Endometrial microvascular endothelial cells (primary cell): Measurements from ENCODE around the gene ATP2B1. TPM values are rescaled to one million over a fixed set of nuclear protein-coding genes. Genes with fewer than 3 reads are reported as not detected.

ENCODE experiments used
- in situ Hi-C: cut with HindIII; loops from 2 replicates; pipeline ENCODE4 v1.10.0; 2017; ENCODE audit warnings: low sequenced_read_pairs, low pct_unique_long_range_greater_than_20kb; ENCODE audit errors: inconsistent ontology term
- total RNA-seq: library from RNA; depleted of rRNA; stranded (reverse); fragments of >200 nt; gene quantifications from one replicate; pipeline ENCODE4 v1.2.3, GENCODE V29; 2015; ENCODE audit errors: inconsistent ontology term

Gene ATP2B1
- total RNA-seq, 1 donor from 2014 or later: 60.2 TPM

- in situ Hi-C loops: no loop called here
These were observed 39.4 kb downstream of the ATP2B1 start for GRCh38 chr12:89669197-89669596.

DNA sequence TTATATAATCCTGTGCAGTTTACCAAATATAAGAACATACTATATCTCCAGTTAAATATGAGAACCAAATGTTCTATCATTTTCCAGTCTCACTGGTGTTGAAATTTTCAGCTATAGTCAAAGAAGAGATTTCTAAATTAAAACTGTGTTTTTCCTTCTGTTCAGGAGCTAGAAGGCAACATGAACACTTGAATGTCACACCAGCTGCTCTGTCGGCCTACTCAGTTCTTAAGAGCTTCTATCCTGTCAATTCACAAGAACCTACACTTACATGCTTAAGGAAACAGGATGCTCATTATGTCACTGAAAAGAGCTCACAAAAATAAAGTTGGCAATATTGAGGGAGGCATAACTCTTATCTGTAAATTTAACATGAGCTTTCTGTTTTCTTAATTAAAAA lies 43.1 kb downstream of the ATP2B1 start:
- in situ Hi-C loops: no loop called here

- in situ Hi-C loops: no loop called here
These were observed 44.2 kb downstream of the ATP2B1 start for GRCh38 chr12:89664441-89664840.

DNA sequence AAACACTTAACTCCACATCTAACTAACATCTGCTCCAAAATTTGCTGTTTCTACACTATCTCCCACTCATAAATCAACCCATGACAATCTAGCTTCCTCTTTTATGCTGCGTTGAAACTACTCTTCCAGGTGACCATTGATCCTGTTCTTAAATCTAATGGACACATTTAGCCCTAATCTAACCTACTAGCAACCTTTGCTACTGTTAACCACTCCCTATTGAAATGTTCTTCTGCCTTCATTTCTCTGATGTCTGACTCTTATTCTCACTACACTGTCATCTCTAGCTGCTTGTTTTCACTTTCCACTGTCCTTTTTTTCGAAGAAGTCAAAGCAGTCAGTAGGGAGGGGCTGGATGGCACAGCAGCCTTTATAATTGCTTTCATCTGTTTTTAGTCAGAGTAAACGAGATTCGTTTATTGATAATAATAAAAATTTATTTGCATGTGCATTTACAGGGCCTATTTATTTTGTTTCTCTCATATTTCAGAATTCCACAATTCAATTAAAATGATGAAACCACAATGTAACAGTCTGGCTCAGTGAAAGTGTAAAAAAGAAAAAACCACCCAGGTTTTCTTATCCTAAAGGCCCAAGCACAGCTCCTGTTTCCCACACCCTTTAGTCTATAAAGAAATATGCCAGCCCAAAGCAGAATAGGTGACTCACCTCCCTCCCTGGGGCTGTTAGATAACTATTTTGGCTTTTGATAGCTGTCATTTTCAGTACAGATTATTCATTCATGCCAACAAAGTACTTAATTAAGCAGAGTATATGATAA lies 44.9 kb downstream of the ATP2B1 start:
- in situ Hi-C loops: no loop called here

DNA sequence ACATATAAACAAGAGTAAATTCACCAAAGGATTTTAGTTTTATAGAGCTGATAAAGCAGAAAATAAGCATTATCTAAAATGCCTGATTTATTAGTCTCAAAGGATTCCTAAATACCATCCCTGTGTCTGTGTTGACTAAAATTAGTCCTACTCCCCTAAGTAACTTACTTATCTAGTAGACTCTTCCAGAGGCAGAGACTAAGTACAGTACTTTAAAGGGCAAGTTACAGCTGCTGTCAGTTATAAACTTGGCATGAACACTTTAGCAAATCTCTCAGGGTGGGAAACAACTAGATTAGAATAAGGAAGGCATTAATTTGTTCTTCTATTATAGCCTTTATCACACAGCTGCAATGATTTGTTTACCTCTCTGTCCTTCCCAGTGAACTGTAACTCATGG lies 46.0 kb downstream of the ATP2B1 start:
- in situ Hi-C loops: no loop called here

- in situ Hi-C loops: no loop called here
These were observed 46.8 kb downstream of the ATP2B1 start for GRCh38 chr12:89661706-89662330.

DNA sequence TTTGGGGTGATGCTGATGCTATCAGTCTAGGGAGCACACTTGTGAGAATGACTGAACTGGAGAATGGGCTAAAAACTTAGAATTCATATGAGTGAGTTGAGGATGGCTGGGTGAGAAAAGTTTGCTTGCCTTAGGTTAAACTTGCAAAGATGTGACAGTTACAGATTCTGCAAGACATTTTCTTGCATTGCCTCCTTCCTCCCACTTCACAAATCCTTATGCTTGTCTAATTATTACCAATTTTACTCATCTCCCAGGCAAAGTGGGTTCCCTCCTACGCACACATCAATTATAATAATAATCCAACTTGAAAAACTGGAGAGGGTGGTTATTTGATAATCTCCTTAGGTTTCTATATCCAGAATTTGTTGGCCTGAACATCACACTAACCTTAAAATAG lies 50.9 kb downstream of the ATP2B1 start:
- in situ Hi-C loops: no loop called here

- in situ Hi-C loops: no loop called here
These were observed 51.6 kb downstream of the ATP2B1 start for GRCh38 chr12:89657066-89657465.

GRCh38 chr12:89655841-89656240 lies 52.8 kb downstream of the ATP2B1 start:
- in situ Hi-C loops: no loop called here

GRCh38 chr12:89651192-89651591 lies 57.4 kb downstream of the ATP2B1 start:
- in situ Hi-C loops: no loop called here

DNA sequence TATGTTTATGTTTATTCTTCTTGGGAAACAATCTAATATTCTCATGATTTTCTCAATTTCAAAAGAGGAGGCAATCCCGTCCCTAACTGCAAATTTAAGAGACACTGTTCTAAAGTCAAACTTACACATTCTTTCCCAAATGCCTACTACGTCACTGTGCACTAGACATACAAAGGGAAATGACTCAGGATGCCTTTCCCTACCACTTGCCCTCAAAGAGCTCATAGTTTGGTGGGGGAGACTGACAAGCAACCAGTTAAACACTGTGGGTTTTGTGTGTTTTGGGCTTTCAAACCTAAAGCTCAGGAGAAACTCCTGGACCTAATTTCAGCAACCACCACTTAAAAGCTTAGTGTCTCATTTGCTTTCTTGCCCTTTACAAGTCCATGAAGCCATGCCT lies 58.4 kb downstream of the ATP2B1 start:
- in situ Hi-C loops: no loop called here

DNA sequence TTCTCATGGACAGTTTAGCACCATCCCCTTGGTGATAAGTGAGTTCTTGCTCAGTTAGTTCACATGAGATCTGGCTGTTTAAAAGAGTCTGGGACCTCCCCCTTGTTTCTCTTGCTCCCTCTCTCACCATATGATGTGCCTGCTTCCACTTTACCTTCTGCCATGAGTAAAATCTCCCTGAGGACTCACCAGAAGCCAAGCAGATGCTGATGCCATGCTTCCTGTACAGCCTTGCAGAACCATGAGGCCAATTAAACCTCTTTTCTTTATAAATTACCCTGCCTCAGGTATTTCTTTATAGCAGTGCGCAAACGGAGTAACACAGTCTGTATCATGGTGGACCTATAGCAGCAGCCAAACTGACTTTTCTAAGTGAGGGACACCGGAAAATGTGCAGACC lies 58.8 kb downstream of the ATP2B1 start:
- in situ Hi-C loops: no loop called here

GRCh38 chr12:89649139-89649538 lies 59.5 kb downstream of the ATP2B1 start:
- in situ Hi-C loops: no loop called here

DNA sequence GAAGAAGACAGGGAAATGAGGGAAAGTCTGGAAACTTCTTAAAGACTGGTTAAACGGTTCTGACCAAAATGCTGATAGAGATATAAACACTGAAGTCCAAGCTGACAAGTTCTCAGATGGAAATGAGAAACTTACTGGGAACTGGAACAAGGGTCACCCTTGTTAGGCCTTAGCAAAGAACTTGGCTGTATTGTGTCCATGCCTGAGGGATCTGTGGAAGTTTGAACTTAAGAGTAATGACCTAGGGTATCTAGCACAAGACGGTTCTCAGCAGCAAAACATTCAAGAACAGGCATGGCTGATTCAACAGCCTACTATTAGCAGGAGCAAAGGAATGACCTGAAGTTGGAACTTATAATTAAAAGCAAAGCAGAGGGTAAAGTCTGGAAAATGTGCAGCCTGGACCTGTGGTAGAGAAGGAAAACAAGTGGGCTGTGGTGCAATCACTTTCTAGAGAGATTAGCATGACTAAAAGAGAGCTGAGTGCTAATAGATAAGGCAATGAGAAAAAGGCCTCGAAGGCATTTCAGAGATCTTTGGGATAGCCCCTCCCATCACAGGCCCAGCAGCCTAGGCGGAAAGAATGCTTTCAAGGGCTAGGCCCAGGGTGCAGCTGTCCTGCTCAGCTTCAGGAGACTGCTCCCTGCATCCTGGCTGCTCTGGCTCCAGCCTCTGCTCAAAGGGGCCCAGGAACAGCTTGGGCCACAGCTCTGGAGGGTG lies 60.3 kb downstream of the ATP2B1 start:
- in situ Hi-C loops: no loop called here

- in situ Hi-C loops: no loop called here
These were observed 63.2 kb downstream of the ATP2B1 start for GRCh38 chr12:89645434-89645833.

DNA sequence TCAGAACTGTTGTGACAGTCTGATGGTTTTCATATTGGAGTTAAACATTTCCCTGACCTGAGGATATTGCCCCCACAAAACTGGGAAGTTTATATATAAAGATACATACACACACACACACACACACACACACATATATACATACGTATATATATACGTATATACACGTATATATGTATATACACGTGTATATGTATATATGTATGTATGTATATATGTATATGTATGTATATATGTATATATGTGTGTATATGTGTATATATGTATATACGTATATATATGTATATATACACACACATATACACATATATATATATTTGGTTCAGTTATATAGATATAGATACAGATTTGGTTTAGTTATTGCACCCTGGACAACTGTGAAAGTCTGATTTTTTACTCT lies 65.7 kb downstream of the ATP2B1 start:
- in situ Hi-C loops: no loop called here

- in situ Hi-C loops: no loop called here
These were observed 71.9 kb downstream of the ATP2B1 start for GRCh38 chr12:89636776-89637160.

DNA sequence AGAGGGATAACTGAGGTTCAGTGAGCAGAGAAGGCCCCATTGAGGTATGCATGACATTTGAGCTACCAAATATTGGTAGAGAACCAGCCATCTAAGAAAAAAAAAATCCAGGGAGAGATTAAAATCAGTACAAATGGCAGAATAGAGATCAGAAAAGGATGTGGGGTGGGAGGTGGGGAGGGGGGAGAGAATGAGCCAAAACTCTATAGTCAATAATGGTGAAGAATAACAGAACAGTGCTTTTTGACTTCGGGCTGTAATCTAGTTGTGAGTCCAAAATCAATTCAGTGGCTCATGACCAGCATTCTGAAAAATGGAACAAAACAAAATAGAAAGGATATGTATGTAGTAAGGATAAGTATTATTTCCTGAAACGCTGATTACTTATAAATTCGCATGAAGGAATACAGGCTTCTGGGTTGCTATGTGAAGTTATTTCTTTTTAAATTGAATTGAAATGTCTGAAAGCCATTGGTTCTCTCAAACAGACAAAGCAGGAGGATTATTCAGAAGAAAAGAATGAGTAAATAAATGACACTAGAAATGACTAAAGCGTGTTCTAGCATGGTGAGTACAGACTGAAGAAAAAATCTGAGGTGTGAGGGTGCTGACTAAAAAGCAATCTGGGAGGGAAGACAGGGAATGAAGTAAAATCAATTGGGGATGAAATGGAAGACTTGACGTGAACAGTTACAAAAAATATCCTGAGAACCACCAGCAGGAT lies 72.4 kb downstream of the ATP2B1 start:
- in situ Hi-C loops: no loop called here

GRCh38 chr12:89634508-89634907 lies 74.1 kb downstream of the ATP2B1 start:
- in situ Hi-C loops: no loop called here
